SK-N-SH (cell line): Measurements from ENCODE around the gene SMIM5. TPM values are rescaled to one million over a fixed set of nuclear protein-coding genes. Genes with fewer than 3 reads are reported as not detected.

ENCODE experiments used
- CTCF ChIA-PET: fragments of 300-600, 350-600 bp; formaldehyde crosslinking; extraction: SDS; loops from one replicate; lab custom pipeline; 2021; lab: Yijun Ruan, JAX
- POLR2A ChIA-PET: fragments of 350-600 bp; sonication (Branson Sonifier 250); formaldehyde crosslinking; extraction: SDS; loops from one replicate; lab custom pipeline; 2020; ENCODE audit warnings: antibody characterized with exemption, inconsistent platforms; lab: Yijun Ruan, JAX
- DNase-seq: peaks from one replicate; pipeline ENCODE4 v3.0.0; 2012
- H2AFZ ChIP-seq: fragments of 200-600 bp; sonication (generic); 2 replicates; pipeline ENCODE4 v1.8.1; 2016; ENCODE audit warnings: antibody characterized with exemption, mild to moderate bottlenecking, low read depth
- H3F3A ChIP-seq: fragments of 200-600 bp; sonication (generic); replicated peaks from 2 replicates; pipeline ENCODE3; 2016; ENCODE audit warnings: antibody characterized with exemption, mild to moderate bottlenecking; ENCODE audit not compliant: insufficient read depth
- H3K27ac ChIP-seq, 2 experiments: fragments of 200-500 bp in 1 of 2; fragments of 200-600 bp in 1 of 2; sonication (Bioruptor generic) in 1 of 2; sonication (generic), shearing (Covaris generic) in 1 of 2; 2 replicates each; pipeline versions ENCODE4 v1.5.1 to v1.6.1; 2014 to 2016; ENCODE audit warnings: low read depth in 2 of 2, inconsistent platforms in 1 of 2, low read length in 1 of 2, mild to moderate bottlenecking in 1 of 2, mixed read lengths in 1 of 2
- H3K27me3 ChIP-seq: fragments of 200-600 bp; sonication (generic), shearing (Covaris generic); 2 replicates; pipeline ENCODE4 v1.6.1; 2016; ENCODE audit warnings: mixed run types; ENCODE audit not compliant: insufficient read depth
- H3K36me3 ChIP-seq, 2 experiments: fragments of 200-500 bp in 1 of 2; fragments of 200-600 bp in 1 of 2; sonication (Bioruptor generic) in 1 of 2; sonication (generic) in 1 of 2; replicated peaks in 1 of 2; 2 replicates each; pipeline versions ENCODE3 to v1.5.1; 2014 to 2016; ENCODE audit warnings: low read length in 1 of 2, mild to moderate bottlenecking in 1 of 2; ENCODE audit not compliant: insufficient read depth in 2 of 2, control insufficient read depth in 1 of 2
- H3K4me1 ChIP-seq, 2 experiments: fragments of 200-500 bp in 1 of 2; fragments of 200-600 bp in 1 of 2; sonication (Bioruptor generic) in 1 of 2; sonication (generic), shearing (Covaris generic) in 1 of 2; 2 replicates each; pipeline versions ENCODE4 v1.5.1 to v1.6.1; 2014 to 2016; ENCODE audit warnings: low read depth in 1 of 2, low read length in 1 of 2, mixed run types in 1 of 2; ENCODE audit not compliant: insufficient read depth in 2 of 2, control insufficient read depth in 1 of 2
- H3K4me2 ChIP-seq: fragments of 200-600 bp; sonication (generic), shearing (Covaris generic); 2 replicates; pipeline ENCODE4 v1.6.1; 2017; ENCODE audit warnings: mixed run types
- H3K4me3 ChIP-seq, 2 experiments: fragments of 200-500 bp in 1 of 2; fragments of 200-600 bp in 1 of 2; sonication (Bioruptor generic) in 1 of 2; sonication (generic), shearing (Covaris generic) in 1 of 2; 2 replicates each; pipeline versions ENCODE4 v1.5.1 to v1.8.1; 2014 to 2016; ENCODE audit warnings: low read depth in 2 of 2, inconsistent platforms in 1 of 2, low read length in 1 of 2, mild to moderate bottlenecking in 1 of 2, mixed read lengths in 1 of 2, moderate library complexity in 1 of 2
- H3K79me2 ChIP-seq: fragments of 200-600 bp; sonication (generic); 2 replicates; pipeline ENCODE4 v1.8.1; 2017; ENCODE audit warnings: mild to moderate bottlenecking; ENCODE audit not compliant: insufficient read depth
- H3K9ac ChIP-seq: fragments of 200-600 bp; sonication (generic); 2 replicates; pipeline ENCODE4 v1.6.1; 2017; ENCODE audit warnings: mixed run types
- H3K9me2 ChIP-seq: fragments of 200-600 bp; sonication (generic); 2 replicates; pipeline ENCODE4 v1.6.1; 2017; ENCODE audit warnings: mixed run types
- H3K9me3 ChIP-seq: fragments of 200-600 bp; sonication (generic); 2 replicates; pipeline ENCODE4 v1.6.1; 2017; ENCODE audit warnings: mixed run types, mild to moderate bottlenecking, moderate library complexity
- H4K20me1 ChIP-seq: fragments of 200-600 bp; sonication (generic); 2 replicates; pipeline ENCODE4 v1.6.1; 2017; ENCODE audit warnings: mild to moderate bottlenecking, mixed run types; ENCODE audit not compliant: insufficient read depth
- CHD2 ChIP-seq: fragments of 150-350 bp; IDR thresholded peaks from 2 replicates; pipeline ENCODE4 v1.6.1; 2018; ENCODE audit warnings: low read length; ENCODE audit not compliant: partially characterized antibody
- CTCF ChIP-seq: fragments of 200-600 bp; sonication (generic); IDR thresholded peaks from 2 replicates; pipeline ENCODE4 v1.6.1; 2017; ENCODE audit warnings: antibody characterized with exemption, mild to moderate bottlenecking, moderate library complexity
- ELF1 ChIP-seq: IDR thresholded peaks from 2 replicates; pipeline ENCODE4 v1.4.0; 2012
- EZH2phosphoT487 ChIP-seq: fragments of 200-600 bp; sonication (generic); IDR thresholded peaks from 2 replicates; pipeline ENCODE4 v1.6.1; 2017; ENCODE audit warnings: low read depth, mixed run types, mild to moderate bottlenecking, antibody characterized with exemption, moderate library complexity, borderline replicate concordance
- FOSL2 ChIP-seq: IDR thresholded peaks from 2 replicates; pipeline ENCODE4 v1.4.0; 2012; ENCODE audit warnings: low read depth, mild to moderate bottlenecking, moderate library complexity, borderline replicate concordance
- FOXJ3 ChIP-seq: sonication (generic); formaldehyde crosslinking; IDR thresholded peaks from 2 replicates; pipeline ENCODE4 v1.5.1; 2020; ENCODE audit warnings: mild to moderate bottlenecking, missing genetic modification reagents
- FOXM1 ChIP-seq: IDR thresholded peaks from 2 replicates; pipeline ENCODE4 v1.4.0; 2012; ENCODE audit warnings: low read depth, mild to moderate bottlenecking
- GATA2 ChIP-seq: sonication (generic); formaldehyde crosslinking; IDR thresholded peaks from 2 replicates; pipeline ENCODE4 v1.5.0; 2020; ENCODE audit warnings: mild to moderate bottlenecking, missing genetic modification reagents
- MEF2A ChIP-seq: IDR thresholded peaks from 2 replicates; pipeline ENCODE4 v1.4.0; 2012; ENCODE audit warnings: low read depth, borderline replicate concordance
- NRF1 ChIP-seq: IDR thresholded peaks from 2 replicates; pipeline ENCODE4 v1.6.1; 2012; ENCODE audit warnings: low read depth, mild to moderate bottlenecking, low read length
- PBX3 ChIP-seq: IDR thresholded peaks from 2 replicates; pipeline ENCODE4; 2012
- RAD21 ChIP-seq: IDR thresholded peaks from 2 replicates; pipeline ENCODE4 v1.6.1; 2012; ENCODE audit warnings: mild to moderate bottlenecking, low read length
- RCOR1 ChIP-seq: fragments of 150-350 bp; IDR thresholded peaks from 2 replicates; pipeline ENCODE4 v1.6.1; 2017; ENCODE audit warnings: antibody characterized with exemption, low read length
- RXRA ChIP-seq: IDR thresholded peaks from 2 replicates; pipeline ENCODE4 v1.4.0; 2012; ENCODE audit warnings: low read depth, mild to moderate bottlenecking, borderline replicate concordance
- SIN3A ChIP-seq: IDR thresholded peaks from 2 replicates; pipeline ENCODE4 v1.6.1; 2012; ENCODE audit warnings: low read depth, mild to moderate bottlenecking, low read length, moderate library complexity, borderline replicate concordance
- TAF1 ChIP-seq: IDR thresholded peaks from 2 replicates; pipeline ENCODE4 v1.6.1; 2012; ENCODE audit warnings: low read depth, mild to moderate bottlenecking, low read length, moderate library complexity, borderline replicate concordance
- TCF12 ChIP-seq: IDR thresholded peaks from 2 replicates; pipeline ENCODE4 v1.4.0; 2012
- USF2 ChIP-seq: fragments of 150-350 bp; IDR thresholded peaks from 2 replicates; pipeline ENCODE4 v1.6.1; 2017; ENCODE audit warnings: antibody characterized with exemption, low read length, low read depth, borderline replicate concordance
- YY1 ChIP-seq: IDR thresholded peaks from 2 replicates; pipeline ENCODE4 v1.4.0; 2012; ENCODE audit warnings: low read depth, mild to moderate bottlenecking
- ZBTB33 ChIP-seq: IDR thresholded peaks from 2 replicates; pipeline ENCODE4 v1.4.0; 2012; ENCODE audit warnings: low read depth, borderline replicate concordance
- WGBS: methylation state at CpG from one replicate; pipeline ENCODE4 v1.1.6; 2017; ENCODE audit warnings: low lambda C conversion rate; 5-methylcytosine and 5-hydroxymethylcytosine counted together
- polyA plus RNA-seq, 3 experiments: library from polyadenylated mRNA; depleted of rRNA; stranded (reverse); fragments of >200 nt; gene quantifications; 2 replicates each; pipeline ENCODE4 v1.2.3, GENCODE V29; 2012

Gene SMIM5
- polyA plus RNA-seq, 1 of the 3 experiments (the other 2 are of a cell fraction): 0.02 TPM

GRCh38 chr17:75640556-75641119, 7.4 kb downstream of the SMIM5 start:
- no peak overlapping the region for H3K9ac ChIP-seq
- H4K20me1 ChIP-seq: no peaks in the 10 kb centered on the region
- DNase-seq: no peak
- WGBS: 95% methylated on average over 11 of the region's 13 CpGs
- no peaks in the 10 kb centered on the region for H3K27me3 ChIP-seq
- no peaks in the 10 kb centered on the region for H3K79me2 ChIP-seq
- H3K4me1 ChIP-seq: no peaks in the 10 kb centered on the region; a peak in 1 of 4 replicates
- no peak for TF ChIP-seq RXRA
- no peak for TF ChIP-seq FOXJ3 (CRISPR knock-in tag)
- TF ChIP-seq USF2: no peak
- TF ChIP-seq SIN3A: no peak
- TF ChIP-seq GATA2 (CRISPR knock-in tag): no peak
- no peak for TF ChIP-seq TAF1
- no peak for TF ChIP-seq FOSL2
- TF ChIP-seq RCOR1: no peak
- POLR2A ChIA-PET: no interaction called here
- H3K9me2 ChIP-seq: no peaks in the 10 kb centered on the region
- H3K9me3 ChIP-seq: no peaks in the 10 kb centered on the region
- H2AFZ ChIP-seq: no peak overlapping the region
- H3F3A ChIP-seq: no peaks in the 10 kb centered on the region
- no peak overlapping the region for H3K27ac ChIP-seq
- H3K36me3 ChIP-seq: peaks cover 0 to 52% of the 10 kb centered on the region in 2 experiments
- no peak overlapping the region for H3K4me2 ChIP-seq
- H3K4me3 ChIP-seq: no peak overlapping the region
- CTCF ChIA-PET: interaction anchor here (0.7 to 37.9 kb wide), 4 partner anchors 7 to 110 kb away, joined by 3 to 1370 read pairs (median 1189); partner anchors contain the start of genes GALK1 and SMIM5

- Histone ChIP-seq H3K9me2 (no peaks in the 10 kb centered on the region), H3K9me3 (no peaks in the 10 kb centered on the region), H3K79me2 (no peaks in the 10 kb centered on the region), H3K4me2 (no peak overlapping the region), H2AFZ (no peak overlapping the region), H3K4me3 (no peak overlapping the region), H3K4me1 (no peaks in the 10 kb centered on the region; a peak in 1 of 4 replicates), H3K27me3 (no peaks in the 10 kb centered on the region), H4K20me1 (no peaks in the 10 kb centered on the region), H3K27ac (no peak overlapping the region), H3F3A (no peaks in the 10 kb centered on the region), H3K9ac (no peak overlapping the region), H3K36me3 (peaks cover 0 to 53% of the 10 kb centered on the region in 2 experiments)
- DNase-seq: no peak
- ChIA-PET CTCF (interaction anchor here (0.7 to 37.9 kb wide), 5 partner anchors 6 to 110 kb away, joined by 3 to 1370 read pairs (median 1189); partner anchors contain the start of genes GALK1 and SMIM5), POLR2A (interaction anchor here (0.6 kb wide), 1 partner anchor 21 kb away, joined by 3 read pairs; no protein-coding TSS in a partner anchor)
- WGBS: 95% methylated on average over 9 of the region's 9 CpGs
- no peak for TF ChIP-seq YY1
- TF ChIP-seq EZH2phosphoT487: no peak
- TF ChIP-seq CHD2: no peak
- no peak for TF ChIP-seq CTCF
- no peak for TF ChIP-seq FOXM1
- no peak for TF ChIP-seq RCOR1
- TF ChIP-seq GATA2 (CRISPR knock-in tag): no peak
- TF ChIP-seq PBX3: no peak
- TF ChIP-seq MEF2A: no peak
- TF ChIP-seq RAD21: no peak
- TF ChIP-seq FOXJ3 (CRISPR knock-in tag): no peak
- no peak for TF ChIP-seq ZBTB33
- no peak for TF ChIP-seq TCF12
- TF ChIP-seq NRF1: no peak
- TF ChIP-seq ELF1: no peak
- no peak for TF ChIP-seq RXRA
Observed at GRCh38 chr17:75641343-75641742, 8.1 kb downstream of the SMIM5 start.
